Neural cell (in vitro differentiated cells): Measurements from ENCODE around the gene LHPP. TPM values are rescaled to one million over a fixed set of nuclear protein-coding genes. Genes with fewer than 3 reads are reported as not detected.

Source experiments
- H2AFZ ChIP-seq: fragments of 200-600, 300-800 bp; sonication (generic), shearing (Covaris generic); 2 replicates; pipeline ENCODE4 v1.6.0; 2014; ENCODE audit warnings: low read depth, mild to moderate bottlenecking, antibody characterized with exemption, low read length, moderate library complexity
- H3F3A ChIP-seq: fragments of 200-600 bp; shearing (Covaris generic); 2 replicates; pipeline ENCODE4 v1.6.1; 2016; ENCODE audit warnings: mild to moderate bottlenecking, moderate library complexity, mixed read lengths, antibody characterized with exemption, low read length; ENCODE audit not compliant: insufficient read depth, poor library complexity, severe bottlenecking
- H3K27ac ChIP-seq: fragments of 200-600, 300-800 bp; sonication (generic), shearing (Covaris generic); 2 replicates; pipeline ENCODE4 v1.5.1; 2014; ENCODE audit warnings: mild to moderate bottlenecking, low read length, moderate library complexity
- H3K27me3 ChIP-seq: fragments of 300-800, 200-600 bp; sonication (generic), shearing (Covaris generic); 2 replicates; pipeline ENCODE4 v1.6.0; 2014; ENCODE audit warnings: mild to moderate bottlenecking, low read depth, low read length, moderate library complexity; ENCODE audit not compliant: insufficient read depth
- H3K36me3 ChIP-seq: fragments of 300-800, 200-600 bp; sonication (generic), shearing (Covaris generic); 2 replicates; pipeline ENCODE4 v1.5.1; 2014; ENCODE audit warnings: mild to moderate bottlenecking, antibody characterized with exemption, low read length, moderate library complexity; ENCODE audit not compliant: insufficient read depth
- H3K4me2 ChIP-seq: fragments of 300-800, 200-600 bp; sonication (generic), shearing (Covaris generic); 2 replicates; pipeline ENCODE4 v1.6.0; 2014; ENCODE audit warnings: mild to moderate bottlenecking, low read length
- H3K4me3 ChIP-seq: fragments of 300-800, 200-600 bp; sonication (generic), shearing (Covaris generic); 2 replicates; pipeline ENCODE4 v1.5.1; 2014; ENCODE audit warnings: mild to moderate bottlenecking, low read length, moderate library complexity
- H3K79me2 ChIP-seq: fragments of 200-600 bp; shearing (Covaris generic); replicated peaks from 2 replicates; pipeline ENCODE4 v1.6.0; 2014; ENCODE audit warnings: mild to moderate bottlenecking, low read length, moderate library complexity; ENCODE audit not compliant: insufficient read depth
- H3K9ac ChIP-seq: fragments of 300-800, 200-600 bp; sonication (generic), shearing (Covaris generic); 2 replicates; pipeline ENCODE4 v1.6.1; 2016; ENCODE audit warnings: mild to moderate bottlenecking, low read length, mixed read lengths
- H3K9me2 ChIP-seq: fragments of 200-600 bp; shearing (Covaris generic); 2 replicates; pipeline ENCODE4 v1.6.1; 2016; ENCODE audit warnings: mild to moderate bottlenecking, low read length, mixed read lengths; ENCODE audit not compliant: insufficient read depth
- H3K9me3 ChIP-seq: fragments of 200-600, 300-800 bp; sonication (generic), shearing (Covaris generic); 2 replicates; pipeline ENCODE4 v1.6.1; 2016; ENCODE audit warnings: mild to moderate bottlenecking, mixed run types, low read length, moderate library complexity, mixed read lengths
- H4K20me1 ChIP-seq: fragments of 200-600 bp; shearing (Covaris generic); 2 replicates; pipeline ENCODE4 v1.6.1; 2016; ENCODE audit warnings: mild to moderate bottlenecking, mixed run types; ENCODE audit not compliant: insufficient read depth
- EP300 ChIP-seq: fragments of 450-650 bp; conservative IDR thresholded peaks from 2 replicates; pipeline ENCODE4 v1.6.1; 2014; ENCODE audit warnings: antibody characterized with exemption, mild to moderate bottlenecking, moderate library complexity; ENCODE audit not compliant: poor library complexity, severe bottlenecking
- EZH2 ChIP-seq: fragments of 200-600, 300-800 bp; shearing (Covaris generic), sonication (generic); IDR thresholded peaks from 2 replicates; pipeline ENCODE4 v1.6.1; 2014; ENCODE audit warnings: antibody characterized with exemption, low read length, borderline replicate concordance, mild to moderate bottlenecking; ENCODE audit not compliant: insufficient read depth, poor library complexity, severe bottlenecking
- MXI1 ChIP-seq: fragments of 450-650 bp; conservative IDR thresholded peaks from 2 replicates; pipeline ENCODE4 v1.6.1; 2014; ENCODE audit warnings: antibody characterized with exemption, mild to moderate bottlenecking; ENCODE audit not compliant: poor library complexity, severe bottlenecking
- POLR2AphosphoS5 ChIP-seq: IDR thresholded peaks from 2 replicates; pipeline ENCODE4 v1.6.1; 2012
- RAD21 ChIP-seq: fragments of 450-650 bp; conservative IDR thresholded peaks from 2 replicates; pipeline ENCODE4 v1.6.1; 2014; ENCODE audit warnings: antibody characterized with exemption, mild to moderate bottlenecking, moderate library complexity
- SMC3 ChIP-seq: fragments of 450-650 bp; conservative IDR thresholded peaks from 2 replicates; pipeline ENCODE4 v1.6.1; 2014; ENCODE audit warnings: antibody characterized with exemption, mild to moderate bottlenecking, moderate library complexity; ENCODE audit not compliant: poor library complexity
- TAF1 ChIP-seq: IDR thresholded peaks from 2 replicates; pipeline ENCODE4 v1.6.1; 2012; ENCODE audit warnings: low read depth
- polyA plus RNA-seq: library from polyadenylated mRNA; depleted of rRNA; stranded (reverse); fragments of >200 nt; gene quantifications from 2 replicates; pipeline ENCODE4 v1.2.3, GENCODE V29; 2014
- TF ChIP-seq, protein P1 (sequence below): fragments of 450-650 bp; IDR thresholded peaks from 2 replicates; pipeline ENCODE4 v1.5.1; 2014; ENCODE audit warnings: antibody characterized with exemption, mild to moderate bottlenecking, moderate library complexity; ENCODE audit not compliant: poor library complexity, severe bottlenecking
- TF ChIP-seq, protein P2 (sequence below): IDR thresholded peaks from 2 replicates; pipeline ENCODE4 v1.6.1; 2012; ENCODE audit warnings: borderline replicate concordance

Gene LHPP
- polyA plus RNA-seq, 1 donor from 2014 or later = 16.0 TPM

DNA sequence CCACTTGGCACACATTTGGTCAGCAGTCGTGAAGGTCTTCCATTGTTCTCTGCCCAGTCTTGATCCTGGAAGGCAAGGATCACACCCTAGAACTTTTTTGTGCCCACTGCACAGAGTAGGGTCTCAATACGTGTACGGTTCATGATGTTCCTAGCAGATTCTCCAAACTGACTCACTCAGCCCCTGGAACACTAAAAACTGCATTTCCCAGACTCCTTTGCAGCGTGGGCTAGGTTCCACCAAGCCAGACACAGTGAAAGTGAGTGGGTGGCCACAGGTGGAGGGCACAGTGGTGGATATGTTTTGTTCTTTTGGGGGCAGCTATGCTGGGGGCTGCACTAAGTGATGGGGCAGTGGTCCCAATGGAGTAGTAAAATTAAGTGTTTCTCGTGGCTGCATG lies 1.5 kb upstream of the LHPP start:
- no peaks in the 10 kb centered on the region for H3K36me3 ChIP-seq
- H3K4me3 ChIP-seq = no peak overlapping the region
- no peak overlapping the region for H3K27ac ChIP-seq
- TF ChIP-seq, protein P1, sequence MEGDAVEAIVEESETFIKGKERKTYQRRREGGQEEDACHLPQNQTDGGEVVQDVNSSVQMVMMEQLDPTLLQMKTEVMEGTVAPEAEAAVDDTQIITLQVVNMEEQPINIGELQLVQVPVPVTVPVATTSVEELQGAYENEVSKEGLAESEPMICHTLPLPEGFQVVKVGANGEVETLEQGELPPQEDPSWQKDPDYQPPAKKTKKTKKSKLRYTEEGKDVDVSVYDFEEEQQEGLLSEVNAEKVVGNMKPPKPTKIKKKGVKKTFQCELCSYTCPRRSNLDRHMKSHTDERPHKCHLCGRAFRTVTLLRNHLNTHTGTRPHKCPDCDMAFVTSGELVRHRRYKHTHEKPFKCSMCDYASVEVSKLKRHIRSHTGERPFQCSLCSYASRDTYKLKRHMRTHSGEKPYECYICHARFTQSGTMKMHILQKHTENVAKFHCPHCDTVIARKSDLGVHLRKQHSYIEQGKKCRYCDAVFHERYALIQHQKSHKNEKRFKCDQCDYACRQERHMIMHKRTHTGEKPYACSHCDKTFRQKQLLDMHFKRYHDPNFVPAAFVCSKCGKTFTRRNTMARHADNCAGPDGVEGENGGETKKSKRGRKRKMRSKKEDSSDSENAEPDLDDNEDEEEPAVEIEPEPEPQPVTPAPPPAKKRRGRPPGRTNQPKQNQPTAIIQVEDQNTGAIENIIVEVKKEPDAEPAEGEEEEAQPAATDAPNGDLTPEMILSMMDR = no peak
- H3K9me3 ChIP-seq = no peaks in the 10 kb centered on the region
- no peaks in the 10 kb centered on the region for H3K9me2 ChIP-seq
- H3K4me2 ChIP-seq = no peak overlapping the region
- H2AFZ ChIP-seq = no peak overlapping the region
- peaks cover 3% of the 10 kb centered on the region for H3K27me3 ChIP-seq
- no peaks in the 10 kb centered on the region for H3K79me2 ChIP-seq
- no peaks in the 10 kb centered on the region for H3F3A ChIP-seq
- H3K9ac ChIP-seq = no peak overlapping the region
- H4K20me1 ChIP-seq = no peaks in the 10 kb centered on the region

DNA sequence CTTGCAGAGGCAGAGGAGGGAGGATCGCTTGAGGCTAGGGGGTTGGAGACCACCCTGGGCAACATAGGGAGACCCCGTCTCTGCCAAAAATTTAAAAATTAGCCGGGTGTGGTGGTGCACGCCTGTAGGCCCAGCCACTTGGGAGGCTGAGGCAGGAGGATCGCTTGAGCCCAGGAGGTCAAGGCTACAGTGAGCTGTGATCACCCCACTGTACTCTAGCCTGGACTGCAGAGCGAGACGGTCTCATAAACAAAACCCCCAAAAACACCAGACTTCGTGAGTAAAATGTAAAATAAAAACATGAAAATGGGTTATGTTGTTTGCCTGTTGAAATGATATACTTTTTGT lies 699 bp downstream of the LHPP start:
- no peaks in the 10 kb centered on the region for H3K79me2 ChIP-seq
- peak overlapping the region; percentile 64 for H3K9ac ChIP-seq
- H4K20me1 ChIP-seq = no peaks in the 10 kb centered on the region
- TF ChIP-seq MXI1 (no peak), RAD21 (no peak), EZH2 (no peak), SMC3 (no peak), EP300 (no peak), TAF1 (no peak), POLR2AphosphoS5 (no peak)
- TF ChIP-seq, protein P2, sequence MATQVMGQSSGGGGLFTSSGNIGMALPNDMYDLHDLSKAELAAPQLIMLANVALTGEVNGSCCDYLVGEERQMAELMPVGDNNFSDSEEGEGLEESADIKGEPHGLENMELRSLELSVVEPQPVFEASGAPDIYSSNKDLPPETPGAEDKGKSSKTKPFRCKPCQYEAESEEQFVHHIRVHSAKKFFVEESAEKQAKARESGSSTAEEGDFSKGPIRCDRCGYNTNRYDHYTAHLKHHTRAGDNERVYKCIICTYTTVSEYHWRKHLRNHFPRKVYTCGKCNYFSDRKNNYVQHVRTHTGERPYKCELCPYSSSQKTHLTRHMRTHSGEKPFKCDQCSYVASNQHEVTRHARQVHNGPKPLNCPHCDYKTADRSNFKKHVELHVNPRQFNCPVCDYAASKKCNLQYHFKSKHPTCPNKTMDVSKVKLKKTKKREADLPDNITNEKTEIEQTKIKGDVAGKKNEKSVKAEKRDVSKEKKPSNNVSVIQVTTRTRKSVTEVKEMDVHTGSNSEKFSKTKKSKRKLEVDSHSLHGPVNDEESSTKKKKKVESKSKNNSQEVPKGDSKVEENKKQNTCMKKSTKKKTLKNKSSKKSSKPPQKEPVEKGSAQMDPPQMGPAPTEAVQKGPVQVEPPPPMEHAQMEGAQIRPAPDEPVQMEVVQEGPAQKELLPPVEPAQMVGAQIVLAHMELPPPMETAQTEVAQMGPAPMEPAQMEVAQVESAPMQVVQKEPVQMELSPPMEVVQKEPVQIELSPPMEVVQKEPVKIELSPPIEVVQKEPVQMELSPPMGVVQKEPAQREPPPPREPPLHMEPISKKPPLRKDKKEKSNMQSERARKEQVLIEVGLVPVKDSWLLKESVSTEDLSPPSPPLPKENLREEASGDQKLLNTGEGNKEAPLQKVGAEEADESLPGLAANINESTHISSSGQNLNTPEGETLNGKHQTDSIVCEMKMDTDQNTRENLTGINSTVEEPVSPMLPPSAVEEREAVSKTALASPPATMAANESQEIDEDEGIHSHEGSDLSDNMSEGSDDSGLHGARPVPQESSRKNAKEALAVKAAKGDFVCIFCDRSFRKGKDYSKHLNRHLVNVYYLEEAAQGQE = no peak
- TF ChIP-seq, protein P1 = no peak
- H2AFZ ChIP-seq = peak overlapping the region; percentile 43
- H3F3A ChIP-seq = no peaks in the 10 kb centered on the region
- H3K36me3 ChIP-seq = no peaks in the 10 kb centered on the region
- H3K4me2 ChIP-seq = no peak overlapping the region
- H3K27ac ChIP-seq = no peak overlapping the region
- H3K9me3 ChIP-seq = no peaks in the 10 kb centered on the region
- H3K9me2 ChIP-seq = no peaks in the 10 kb centered on the region
- H3K27me3 ChIP-seq = no peaks in the 10 kb centered on the region
- peak overlapping the region; percentile 70 for H3K4me3 ChIP-seq
